Lower leg skin (tissue), 4 donors: ENCODE data around the gene C1QTNF12. TPM values are rescaled to one million over a fixed set of nuclear protein-coding genes. Genes with fewer than 3 reads are reported as not detected.

Source experiments
- DNase-seq, 2 donors: peaks; one replicate each; pipeline ENCODE4 v3.0.0-alpha.2; 2019; ENCODE audit warnings: low spot score in 2 of 2
- H3K4me3 ChIP-seq: fragments of 200-600 bp; sonication (generic); 2 replicates; pipeline ENCODE4 v1.5.1; 2017; ENCODE audit warnings: mild to moderate bottlenecking, low read depth; ENCODE audit not compliant: poor library complexity, severe bottlenecking
- POLR2A ChIP-seq, 2 donors: fragments of 450-650 bp; IDR thresholded peaks; one replicate each; pipeline ENCODE4 v1.6.1; 2016 to 2017; ENCODE audit warnings: antibody characterized with exemption in 2 of 2, mild to moderate bottlenecking in 1 of 2, moderate library complexity in 1 of 2
- WGBS, 2 donors: methylation state at CpG; one replicate each; pipeline ENCODE4 v1.1.5; 2018; 5-methylcytosine and 5-hydroxymethylcytosine counted together
- intact Hi-C: fragments of 100-400 bp; cut with DNase I; formaldehyde crosslinking; loops from one replicate; pipeline ENCODE4 v1.15.0; 2023; ENCODE audit warnings: low total_unique reads
- total RNA-seq, 4 donors: library from RNA; depleted of rRNA; stranded (reverse); fragments of >200 nt; gene quantifications; one replicate each; pipeline ENCODE4 v1.1.0, GENCODE V29; 2016
- TF ChIP-seq, protein P1 (sequence below), 3 donors: fragments of 450-650 bp; IDR thresholded peaks; one replicate each; pipeline ENCODE4 v1.5.1; 2016; ENCODE audit warnings: antibody characterized with exemption in 3 of 3, mild to moderate bottlenecking in 3 of 3, moderate library complexity in 2 of 3

C1QTNF12 gene
- total RNA-seq, 4 donors from 2014 or later: 0.46 to 9.8 (median 5.9) TPM; not detected in 1

- DNase-seq: no peak
- WGBS, 2 donors: 0 to 5% methylated on average over 4 to 6 of the region's 9 CpGs
- TF ChIP-seq POLR2A (IDR thresholded peaks at IDR 0.05): no peak
- TF ChIP-seq, protein P1, sequence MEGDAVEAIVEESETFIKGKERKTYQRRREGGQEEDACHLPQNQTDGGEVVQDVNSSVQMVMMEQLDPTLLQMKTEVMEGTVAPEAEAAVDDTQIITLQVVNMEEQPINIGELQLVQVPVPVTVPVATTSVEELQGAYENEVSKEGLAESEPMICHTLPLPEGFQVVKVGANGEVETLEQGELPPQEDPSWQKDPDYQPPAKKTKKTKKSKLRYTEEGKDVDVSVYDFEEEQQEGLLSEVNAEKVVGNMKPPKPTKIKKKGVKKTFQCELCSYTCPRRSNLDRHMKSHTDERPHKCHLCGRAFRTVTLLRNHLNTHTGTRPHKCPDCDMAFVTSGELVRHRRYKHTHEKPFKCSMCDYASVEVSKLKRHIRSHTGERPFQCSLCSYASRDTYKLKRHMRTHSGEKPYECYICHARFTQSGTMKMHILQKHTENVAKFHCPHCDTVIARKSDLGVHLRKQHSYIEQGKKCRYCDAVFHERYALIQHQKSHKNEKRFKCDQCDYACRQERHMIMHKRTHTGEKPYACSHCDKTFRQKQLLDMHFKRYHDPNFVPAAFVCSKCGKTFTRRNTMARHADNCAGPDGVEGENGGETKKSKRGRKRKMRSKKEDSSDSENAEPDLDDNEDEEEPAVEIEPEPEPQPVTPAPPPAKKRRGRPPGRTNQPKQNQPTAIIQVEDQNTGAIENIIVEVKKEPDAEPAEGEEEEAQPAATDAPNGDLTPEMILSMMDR (IDR thresholded peaks at IDR 0.05): no peak
- no peak overlapping the region for H3K4me3 ChIP-seq
- intact Hi-C loops: no loop called here
Measured at GRCh38 chr1:1283821-1284220, 37.3 kb upstream of the C1QTNF12 start.

- TF ChIP-seq, protein P1 (IDR thresholded peaks at IDR 0.05): no peak
- TF ChIP-seq POLR2A (IDR thresholded peaks at IDR 0.05): no peak
- intact Hi-C loops: no loop called here
- 69% methylated on average over 10 to 12 of the region's 14 CpGs for WGBS, 2 donors
- H3K4me3 ChIP-seq: no peak overlapping the region
- no peak for DNase-seq
Measured at GRCh38 chr1:1282998-1283397, 36.5 kb upstream of the C1QTNF12 start.

DNA sequence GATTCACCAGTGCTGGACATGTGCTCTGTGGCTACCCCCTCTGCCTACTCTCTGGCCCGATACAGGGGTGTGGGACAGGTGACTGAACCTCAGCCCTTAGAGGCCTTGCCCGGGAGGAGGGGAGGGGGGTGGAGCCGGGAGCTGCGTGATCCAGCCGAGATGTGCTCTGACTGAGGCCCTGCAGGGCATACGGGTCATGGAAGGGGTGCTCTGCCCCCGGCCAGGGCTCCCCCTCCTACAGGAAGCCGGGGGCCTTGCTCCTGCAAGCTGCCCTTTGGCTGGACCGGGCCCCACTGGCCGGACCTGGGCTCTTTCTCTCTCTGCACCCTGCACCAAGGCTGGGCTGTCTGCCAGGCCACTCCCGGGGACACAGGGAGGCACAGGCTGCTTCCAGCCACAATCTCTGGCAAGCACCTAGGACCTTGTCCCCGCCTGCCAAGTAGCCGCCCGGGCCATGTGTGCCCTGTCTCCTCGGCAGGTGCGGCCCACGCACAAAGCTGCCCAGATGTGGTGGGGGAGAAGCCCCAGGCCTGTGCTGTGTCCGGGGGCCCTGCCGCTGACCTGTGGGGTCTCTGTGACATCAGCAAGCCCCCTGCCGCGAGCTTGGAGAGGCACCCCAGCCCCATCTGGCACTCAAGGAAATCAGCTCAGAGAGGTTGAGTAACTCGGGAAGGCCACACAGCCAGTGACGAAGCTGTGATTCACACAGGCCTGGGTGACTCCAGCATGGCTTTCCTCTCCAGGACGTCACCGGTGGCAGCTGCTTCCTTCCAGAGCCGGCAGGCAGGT is 35.2 kb upstream of the C1QTNF12 start:
- no peak overlapping the region for H3K4me3 ChIP-seq
- TF ChIP-seq, protein P1 (IDR thresholded peaks at IDR 0.05): no peak
- no peak for TF ChIP-seq POLR2A (IDR thresholded peaks at IDR 0.05)
- 48 to 50% methylated on average over 22 of the region's 26 CpGs for WGBS, 2 donors
- no peak for DNase-seq
- intact Hi-C loops: no loop called here

DNA sequence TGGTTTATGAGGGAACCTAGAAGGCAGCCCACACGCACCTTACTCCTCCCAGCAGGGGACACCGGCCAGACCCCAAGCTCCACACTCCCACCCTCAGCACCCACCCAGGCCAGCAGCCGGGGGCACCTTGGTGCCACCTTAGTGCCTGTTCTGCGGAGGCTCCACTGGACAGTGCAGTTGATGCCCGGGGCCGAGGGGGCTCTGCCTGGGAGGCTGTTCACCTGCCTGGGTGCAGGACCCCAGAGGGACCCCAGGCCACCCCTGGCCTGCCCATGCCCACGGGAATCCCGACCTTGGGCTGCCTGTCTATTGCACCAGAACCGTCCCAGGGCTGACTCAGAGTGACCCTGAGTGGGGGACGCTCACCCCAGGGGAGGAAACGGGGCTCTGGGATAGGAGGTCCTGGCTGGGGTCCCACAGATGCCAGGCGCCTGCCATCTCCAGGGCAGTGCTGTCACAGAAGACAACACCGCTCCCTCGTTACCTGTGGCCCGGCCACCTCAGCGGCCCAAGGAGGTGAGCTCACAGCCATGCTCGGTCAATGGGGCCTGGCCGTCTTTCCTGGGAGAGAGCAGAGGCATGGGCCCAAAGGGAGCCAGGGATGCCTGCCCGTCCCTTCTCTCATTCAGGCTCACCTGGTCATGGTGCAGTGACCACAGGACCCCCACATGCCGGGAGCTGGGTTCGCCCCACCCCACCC is 34.4 kb upstream of the C1QTNF12 start:
- no peak for DNase-seq
- intact Hi-C loops: no loop called here
- 85 to 87% methylated on average over 9 to 20 of the region's 21 CpGs for WGBS, 2 donors
- no peak overlapping the region for H3K4me3 ChIP-seq
- TF ChIP-seq, protein P1 (IDR thresholded peaks at IDR 0.05): no peak
- TF ChIP-seq POLR2A (IDR thresholded peaks at IDR 0.05): no peak

DNA sequence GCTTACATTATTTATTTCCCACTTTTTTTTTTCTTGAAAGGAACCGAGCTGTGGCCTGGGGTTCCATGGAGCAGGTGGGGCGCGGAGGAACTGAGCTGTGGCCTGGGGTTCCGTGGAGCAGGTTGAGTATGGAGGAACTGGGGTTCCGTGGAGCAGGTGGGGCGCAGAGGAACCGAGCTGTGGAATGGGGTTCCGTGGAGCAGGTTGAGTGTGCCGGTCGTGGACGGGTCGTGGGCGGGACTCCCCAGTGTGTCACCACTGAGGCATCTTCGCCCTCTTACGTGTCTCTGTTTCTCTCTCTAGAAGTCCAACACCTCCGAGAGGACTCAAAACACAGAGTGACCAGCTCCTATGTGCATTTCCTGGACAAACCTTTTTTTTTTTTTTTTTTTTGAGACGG is 32.5 kb upstream of the C1QTNF12 start:
- DNase-seq: no peak
- no peak for TF ChIP-seq POLR2A (IDR thresholded peaks at IDR 0.05)
- TF ChIP-seq, protein P1 (IDR thresholded peaks at IDR 0.05): no peak
- no peak overlapping the region for H3K4me3 ChIP-seq
- intact Hi-C loops: no loop called here
- 86 to 91% methylated on average over 17 of the region's 17 CpGs for WGBS, 2 donors
